ENCODE results near the gene DCP1B.
A peak's percentile ranks its signal among the peaks of the same experiment; 100 is the strongest.
"Not testable (repeated sequence)": the region's sequence is repeated elsewhere in the genome, so short reads cannot be mapped to it uniquely, and the experiment has no call there.

Gene DCP1B

DNA sequence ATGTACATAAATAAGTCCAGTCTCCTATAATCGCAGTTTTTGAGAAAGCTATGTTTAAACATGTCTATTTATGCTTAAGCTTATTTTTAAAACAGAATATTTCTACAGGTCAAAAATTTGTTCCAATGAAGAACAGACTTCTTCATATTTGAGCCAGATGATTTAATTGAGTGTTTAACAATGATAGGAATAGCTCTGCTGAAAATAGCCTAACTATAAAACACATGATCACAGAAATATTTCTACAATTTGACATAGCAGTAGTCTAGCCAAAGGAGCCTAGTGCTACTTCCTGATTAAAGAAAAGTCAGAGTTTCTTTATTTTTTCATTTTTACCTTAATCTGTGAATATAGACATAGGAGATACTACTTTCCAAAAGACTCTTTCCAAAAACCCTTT is 29.4 kb downstream of the DCP1B start:
- DNase-seq, result no peak

DNA sequence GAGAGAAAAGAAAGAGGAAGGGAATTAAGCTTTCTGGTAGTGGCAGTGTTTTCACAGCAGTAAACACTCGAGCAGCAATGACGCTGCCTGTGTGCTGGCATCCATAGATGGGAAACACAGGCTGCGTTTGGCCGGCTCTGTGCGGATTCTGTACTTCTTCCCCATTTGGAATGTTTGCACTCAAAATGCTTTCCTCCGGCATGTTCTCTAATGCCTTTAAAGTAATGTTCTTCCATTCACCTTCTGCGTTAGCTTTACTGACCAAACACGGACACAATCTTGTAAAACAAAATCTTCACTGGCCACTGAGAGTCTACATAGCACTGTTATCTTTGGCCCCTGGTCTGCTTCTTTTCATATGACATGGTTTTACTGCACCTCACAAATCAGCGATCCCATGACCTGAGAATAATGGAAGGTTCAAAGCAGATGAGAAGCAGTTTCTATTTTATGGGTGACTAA is 31.4 kb downstream of the DCP1B start:
- no peak for DNase-seq

DNA sequence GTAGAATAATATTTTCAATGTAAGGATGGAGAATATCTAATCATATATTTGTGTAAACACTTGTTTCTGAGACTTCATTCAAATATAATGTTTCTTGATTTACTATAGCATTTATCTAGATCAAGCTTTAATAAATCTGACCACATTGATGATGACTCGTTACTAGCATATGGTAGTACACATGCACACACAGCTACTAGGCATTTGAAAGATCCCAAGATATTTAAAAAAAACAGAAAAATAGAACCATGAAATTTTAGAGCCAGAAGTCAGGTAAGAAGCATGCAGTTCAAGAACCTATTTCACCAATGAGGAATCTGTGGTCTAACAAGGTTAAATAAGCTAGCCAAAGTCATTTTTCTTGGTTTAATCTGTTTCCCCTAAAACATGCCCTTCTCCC is 32.0 kb downstream of the DCP1B start:
- DNase-seq, result no peak

DNA sequence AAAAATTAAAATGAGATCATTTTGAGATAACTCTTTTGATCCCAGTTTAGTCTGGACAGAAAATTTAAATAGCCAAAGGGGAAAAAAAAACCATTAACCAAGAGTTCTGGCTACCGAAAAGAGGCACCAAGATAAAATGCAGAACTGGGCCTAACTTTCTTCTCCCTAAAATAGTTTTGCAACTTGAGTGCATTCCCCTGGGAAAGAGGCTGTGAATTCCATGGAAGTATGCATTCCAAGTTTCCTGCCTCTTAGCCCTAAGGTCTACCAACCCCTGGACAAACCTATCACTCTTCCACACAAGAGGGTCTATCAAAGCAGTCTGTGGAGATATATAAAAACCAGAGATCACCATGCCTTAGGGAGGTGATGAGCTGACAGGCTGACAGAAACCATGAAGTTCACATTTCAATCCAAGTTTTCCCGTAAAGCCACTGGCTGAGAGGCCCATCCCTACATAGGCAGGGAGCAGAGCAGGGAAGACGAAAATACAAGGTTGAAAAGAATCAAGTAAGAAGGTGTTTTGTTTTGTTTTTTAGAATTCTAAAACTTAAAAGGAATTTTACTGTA is 33.8 kb downstream of the DCP1B start:
- DNase-seq, result no peak

DNA sequence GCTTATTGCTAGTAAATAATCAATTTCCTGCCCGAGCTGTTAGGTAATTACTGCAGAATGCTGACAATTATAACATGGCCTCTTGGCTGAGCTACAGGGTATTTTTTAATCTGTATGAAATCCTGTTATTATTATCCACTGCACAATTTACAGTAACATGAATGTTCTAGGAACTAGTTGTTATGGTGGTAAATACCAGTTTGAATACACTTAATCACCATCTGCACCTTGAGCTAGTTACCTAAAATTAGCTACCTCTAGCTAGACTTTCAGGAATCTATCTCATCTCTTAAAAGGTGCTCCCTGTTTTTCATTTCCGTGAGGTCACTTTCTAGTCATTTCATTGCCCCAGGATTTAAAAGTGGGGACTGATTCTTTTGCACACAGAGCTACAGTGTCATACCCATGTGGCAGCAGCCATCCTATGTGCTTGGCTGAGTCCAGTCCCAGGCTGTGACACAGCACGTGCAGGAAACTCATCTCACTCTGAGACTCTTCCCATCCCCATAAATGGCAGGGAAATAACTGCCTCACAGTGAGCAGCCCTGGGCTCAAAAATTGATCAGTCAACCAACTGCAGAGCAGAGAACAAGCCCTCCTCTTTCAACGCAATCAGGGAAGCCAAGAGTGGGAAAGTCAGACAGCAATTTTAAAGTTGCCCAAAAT is 37.6 kb downstream of the DCP1B start:
- peak in 1 of 2 experiments; percentile 60 for DNase-seq

DNA sequence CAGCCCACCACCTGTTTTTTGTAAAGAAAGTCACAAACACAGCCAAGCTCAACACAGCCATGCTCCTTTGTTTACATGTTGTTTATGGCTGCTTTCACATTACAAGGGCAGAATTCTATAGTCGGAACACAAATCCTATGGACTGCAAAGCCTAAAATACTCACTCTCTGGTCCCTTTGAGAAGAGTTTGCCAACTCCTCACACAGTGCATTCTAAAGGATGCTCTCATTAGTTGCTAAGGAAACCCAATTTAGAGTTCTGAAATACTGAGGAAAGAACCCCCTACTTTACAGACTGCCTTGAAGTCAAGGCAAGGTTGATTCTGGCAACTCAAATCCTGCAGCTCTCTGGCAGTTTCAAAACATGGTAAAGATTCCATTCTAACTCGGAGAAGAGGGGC is 38.3 kb downstream of the DCP1B start:
- no peak for DNase-seq

DNA sequence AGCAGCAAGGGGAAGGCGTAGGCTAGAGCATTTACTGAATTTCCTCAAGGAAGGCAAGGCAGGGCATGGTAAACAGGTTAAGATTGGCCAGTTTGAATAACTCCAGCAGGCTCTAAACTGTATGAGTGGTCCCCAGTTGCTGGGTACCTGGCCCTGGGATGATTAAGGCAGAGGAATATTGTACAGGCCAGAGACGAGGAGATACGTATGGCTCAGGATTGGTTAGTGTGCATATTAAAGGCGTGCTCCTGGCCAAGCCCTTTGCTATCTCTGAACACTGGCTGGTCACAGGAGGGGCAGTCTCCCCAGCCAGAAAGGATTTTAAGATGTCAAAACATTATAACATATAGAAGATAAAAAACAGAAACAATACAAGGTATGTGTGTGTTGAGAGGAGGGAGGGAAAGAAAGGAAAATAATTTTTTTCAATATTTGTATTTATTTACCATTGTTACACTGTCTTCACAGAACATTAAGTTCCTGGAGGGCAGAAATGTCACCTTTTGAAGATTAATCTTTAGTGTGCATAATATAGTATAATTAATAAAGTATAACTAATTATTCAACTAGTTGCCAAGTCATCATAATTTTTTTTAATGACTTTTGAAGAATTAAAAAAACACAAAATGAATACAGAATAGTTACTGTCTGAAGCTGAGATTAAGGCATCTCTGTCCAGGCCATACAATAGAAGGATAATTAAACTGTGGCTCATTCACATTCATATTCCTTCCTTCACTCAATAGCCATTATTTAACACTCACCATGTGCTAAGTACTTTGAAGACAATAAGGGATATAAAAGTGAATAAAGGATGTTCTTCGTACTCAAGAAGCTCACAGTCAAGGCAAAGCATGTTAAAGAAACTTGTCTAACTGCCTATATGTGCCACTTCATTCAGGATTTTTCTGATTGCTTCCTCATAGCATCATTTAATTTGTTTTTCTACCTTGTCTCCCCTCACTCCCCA is 41.9 kb downstream of the DCP1B start:
- DNase-seq, result no peak

DNA sequence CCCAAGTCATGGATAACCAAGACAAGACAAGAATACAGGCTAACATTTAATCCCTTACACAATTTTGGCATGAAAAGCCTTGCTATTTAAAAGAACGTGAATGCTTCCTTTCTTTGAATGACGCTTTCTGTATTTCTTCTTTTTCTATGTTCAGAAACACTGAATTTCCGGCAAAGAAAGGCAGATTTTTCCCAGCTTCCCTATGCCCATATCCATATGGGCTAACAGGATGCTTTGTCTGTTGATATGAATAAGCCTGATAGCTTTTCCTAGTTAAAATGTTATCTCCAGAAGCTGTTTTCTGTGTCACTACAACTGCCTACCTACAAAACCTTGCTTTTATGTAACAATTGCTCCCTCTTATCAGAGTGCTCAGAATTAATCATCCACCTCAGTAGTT is 47.5 kb downstream of the DCP1B start:
- no peak for DNase-seq

DNA sequence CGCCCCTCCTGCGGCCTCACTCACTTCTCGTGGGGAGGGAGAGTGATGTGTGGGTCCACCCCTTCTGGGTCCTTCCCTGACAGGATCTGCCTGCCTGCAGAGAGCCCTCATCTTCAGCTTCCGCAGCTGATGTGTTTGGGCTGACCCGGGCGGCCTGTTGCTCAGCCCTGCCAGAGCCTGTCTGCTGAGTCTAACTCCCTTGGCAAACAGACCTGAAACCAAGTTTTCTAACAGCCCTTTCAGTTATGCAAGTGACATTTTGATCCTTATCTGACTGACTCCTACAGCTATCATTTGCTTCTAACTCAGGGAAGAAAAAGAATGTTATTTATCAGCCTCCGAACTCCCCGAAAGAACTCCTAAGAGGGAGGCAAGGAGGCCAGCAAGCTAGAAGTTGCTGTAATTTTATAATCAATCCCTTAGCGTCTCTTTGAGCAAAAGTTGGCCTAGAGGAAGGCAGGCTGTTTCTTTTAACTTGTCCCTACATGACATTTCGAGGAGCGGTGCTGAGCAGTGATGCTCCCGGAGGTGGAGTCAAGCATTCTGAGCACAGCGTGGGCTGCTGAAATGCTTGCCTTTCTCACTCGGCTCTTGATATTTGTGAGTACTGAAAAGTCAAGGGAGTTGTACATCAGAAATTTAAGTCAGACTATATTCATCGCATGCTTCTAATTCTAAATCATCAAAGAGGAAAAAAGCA is 54.3 kb downstream of the DCP1B start:
- no peak for DNase-seq

DNA sequence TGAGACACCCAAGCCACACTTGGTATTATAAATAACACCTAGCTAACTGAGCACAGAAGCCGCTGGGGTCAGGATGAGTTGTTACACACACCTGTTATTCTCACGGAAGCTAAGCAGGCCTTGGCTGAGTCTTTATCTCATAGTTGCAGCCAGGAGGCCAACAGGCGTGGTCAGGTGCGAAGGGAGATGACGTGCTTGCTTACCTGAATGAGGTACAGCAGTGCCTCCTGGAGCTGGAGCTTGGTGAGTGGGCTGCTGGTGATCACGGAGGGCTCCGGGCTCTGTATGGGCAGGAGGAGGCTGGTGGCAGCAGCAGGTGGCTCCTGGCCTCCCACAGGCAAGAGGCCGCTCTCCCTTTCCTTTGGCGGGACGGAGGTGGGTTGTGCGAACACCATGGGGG is 55.4 kb downstream of the DCP1B start:
- no peak for DNase-seq

DNA sequence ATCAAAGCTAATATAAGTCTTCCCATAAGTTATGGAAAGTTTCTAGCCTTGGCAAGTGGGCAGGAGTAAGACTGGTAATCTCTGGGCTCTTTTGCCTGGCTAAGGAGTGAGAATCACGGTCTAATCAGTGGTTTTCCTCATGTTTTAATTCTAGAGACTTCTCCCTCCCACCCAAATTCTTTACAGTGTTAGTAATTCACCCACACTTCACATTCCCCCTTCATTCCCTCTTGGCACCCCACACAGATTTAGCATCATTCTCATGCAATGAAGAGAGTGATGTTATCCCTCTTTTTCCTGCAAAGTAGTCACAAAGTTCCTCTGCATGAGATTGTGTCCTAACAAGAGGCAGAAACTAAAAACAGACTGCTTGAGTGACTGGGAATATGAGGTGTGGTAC is 57.2 kb downstream of the DCP1B start:
- no peak for DNase-seq

DNA sequence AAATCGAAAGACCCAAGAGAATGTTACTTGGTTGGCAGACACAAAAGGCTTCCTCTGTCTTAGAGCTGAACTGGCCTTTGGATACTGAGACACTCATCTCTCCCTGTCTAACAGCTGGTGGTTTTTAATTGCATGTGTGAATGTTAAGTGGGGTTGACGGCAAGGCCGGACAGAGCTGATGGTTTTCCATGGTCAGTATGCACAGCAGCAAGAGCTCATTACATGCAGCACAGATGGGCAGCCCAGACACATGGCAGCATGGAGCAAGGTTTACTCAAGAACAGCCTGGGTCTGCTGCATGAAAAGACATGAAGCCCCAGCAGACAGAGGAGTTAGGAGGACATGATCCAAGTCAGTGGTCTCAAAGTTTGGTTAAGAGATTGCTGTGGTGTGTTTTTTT is 58.0 kb downstream of the DCP1B start:
- no peak for DNase-seq

DNA sequence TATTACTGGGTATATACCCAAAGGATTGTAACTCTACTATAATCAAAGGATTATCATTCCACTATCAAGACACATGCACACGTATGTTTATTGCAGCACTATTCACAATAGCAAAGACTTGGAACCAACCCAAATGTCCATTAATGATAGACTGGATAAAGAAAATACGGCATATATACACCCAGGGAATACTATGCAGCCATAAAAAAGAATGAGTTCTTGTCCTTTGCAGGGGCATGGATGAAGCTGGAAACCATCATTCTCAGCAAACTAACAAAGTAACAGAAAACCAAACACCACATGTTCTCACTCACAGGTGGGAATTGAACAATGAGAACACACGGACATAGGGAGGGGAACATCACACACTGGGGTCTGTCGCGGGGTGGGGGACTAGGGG is 58.8 kb downstream of the DCP1B start:
- DNase-seq, result not testable (repeated sequence)

DNA sequence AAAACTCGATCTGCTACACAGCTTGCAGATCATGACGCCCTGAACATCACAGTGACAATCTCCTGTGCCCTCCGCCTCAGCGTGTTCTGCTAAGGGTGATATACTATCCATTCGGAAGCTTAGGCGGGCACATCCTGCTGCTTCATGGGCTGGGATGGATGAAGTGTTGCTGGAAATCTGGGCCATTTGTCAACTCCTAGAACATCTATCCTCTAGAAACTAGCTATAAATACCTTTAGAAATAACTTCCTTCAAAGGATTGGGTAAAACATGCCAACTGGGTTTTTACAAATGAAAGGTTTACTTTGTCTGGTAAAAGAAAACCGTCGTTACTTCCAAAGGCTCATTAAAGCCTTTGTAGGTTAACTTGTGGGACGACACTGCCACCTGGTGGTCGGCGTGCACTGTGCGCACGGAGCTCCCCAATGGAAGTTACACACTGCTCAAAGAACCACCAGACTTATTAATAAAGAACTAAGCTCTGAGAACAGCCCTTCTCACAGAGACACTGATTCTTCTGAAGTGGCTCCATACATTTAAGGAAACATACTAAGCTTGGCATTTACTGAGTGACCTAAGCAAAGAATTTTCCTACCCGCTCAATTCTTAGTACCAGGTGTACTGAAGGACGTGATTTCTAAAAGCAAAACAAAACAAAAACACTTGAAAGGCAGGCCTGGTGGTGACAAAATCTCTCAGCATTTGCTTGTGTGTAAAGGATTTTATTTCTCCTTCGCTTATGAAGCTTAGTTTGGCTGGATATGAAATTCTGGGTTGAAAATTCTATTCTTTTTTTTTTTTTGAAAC is 64.3 kb downstream of the DCP1B start:
- DNase-seq, result peak; percentile 74 to 78

DNA sequence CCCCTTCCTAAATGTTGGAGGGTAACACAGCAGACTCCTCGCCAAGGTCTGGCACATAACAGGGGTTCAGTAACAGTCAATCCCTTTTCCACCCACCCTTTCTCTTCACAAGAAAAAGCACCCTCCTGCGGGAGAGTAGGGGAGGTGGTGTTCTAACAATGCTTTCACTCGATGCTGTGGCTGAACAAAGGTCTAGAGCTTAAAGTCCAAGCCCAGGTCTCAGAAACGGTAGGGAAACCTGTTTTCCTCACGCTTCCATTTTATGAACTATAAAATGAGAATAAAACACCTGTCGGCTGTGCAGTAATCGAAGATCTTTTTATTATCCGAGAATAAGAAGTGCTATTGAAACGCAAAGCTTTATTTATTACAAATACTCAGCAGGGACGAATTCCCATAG is 64.9 kb downstream of the DCP1B start:
- no peak for DNase-seq

DNA sequence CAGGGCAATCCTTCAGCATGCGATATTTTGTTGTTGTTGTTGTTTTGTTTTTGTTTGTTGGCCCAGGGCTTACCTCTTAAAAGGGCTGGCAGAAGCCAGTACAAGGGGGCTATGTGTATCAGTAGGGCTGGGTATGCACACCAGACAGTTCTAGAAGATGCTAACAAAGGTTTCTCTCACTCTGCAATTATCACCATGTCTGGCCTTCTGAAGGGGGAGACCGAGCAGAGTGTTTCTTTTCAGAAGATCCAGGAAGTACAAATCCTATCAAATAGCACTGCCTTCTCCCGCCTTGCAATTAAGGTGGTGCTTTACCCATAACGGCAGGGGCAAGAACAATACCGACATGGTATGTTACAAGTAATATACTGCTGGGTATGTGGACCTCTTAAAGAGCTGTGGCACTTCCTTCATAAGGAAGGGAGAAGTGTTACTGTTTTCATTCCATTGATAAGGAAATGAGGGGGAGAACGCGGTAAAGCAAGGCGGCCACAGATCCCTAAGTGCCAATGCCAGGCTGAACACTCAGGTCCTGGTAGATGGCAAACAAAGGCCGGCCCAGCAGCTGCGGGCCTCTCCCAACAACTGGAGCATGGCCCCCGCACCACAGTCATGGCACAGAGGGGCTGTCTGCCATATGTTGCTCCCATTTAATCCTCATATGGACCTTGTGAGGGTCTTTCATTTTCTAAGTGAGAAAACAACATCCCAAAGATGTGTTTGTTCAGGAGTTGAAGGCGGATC is 66.6 kb downstream of the DCP1B start:
- DNase-seq, result no peak

DNA sequence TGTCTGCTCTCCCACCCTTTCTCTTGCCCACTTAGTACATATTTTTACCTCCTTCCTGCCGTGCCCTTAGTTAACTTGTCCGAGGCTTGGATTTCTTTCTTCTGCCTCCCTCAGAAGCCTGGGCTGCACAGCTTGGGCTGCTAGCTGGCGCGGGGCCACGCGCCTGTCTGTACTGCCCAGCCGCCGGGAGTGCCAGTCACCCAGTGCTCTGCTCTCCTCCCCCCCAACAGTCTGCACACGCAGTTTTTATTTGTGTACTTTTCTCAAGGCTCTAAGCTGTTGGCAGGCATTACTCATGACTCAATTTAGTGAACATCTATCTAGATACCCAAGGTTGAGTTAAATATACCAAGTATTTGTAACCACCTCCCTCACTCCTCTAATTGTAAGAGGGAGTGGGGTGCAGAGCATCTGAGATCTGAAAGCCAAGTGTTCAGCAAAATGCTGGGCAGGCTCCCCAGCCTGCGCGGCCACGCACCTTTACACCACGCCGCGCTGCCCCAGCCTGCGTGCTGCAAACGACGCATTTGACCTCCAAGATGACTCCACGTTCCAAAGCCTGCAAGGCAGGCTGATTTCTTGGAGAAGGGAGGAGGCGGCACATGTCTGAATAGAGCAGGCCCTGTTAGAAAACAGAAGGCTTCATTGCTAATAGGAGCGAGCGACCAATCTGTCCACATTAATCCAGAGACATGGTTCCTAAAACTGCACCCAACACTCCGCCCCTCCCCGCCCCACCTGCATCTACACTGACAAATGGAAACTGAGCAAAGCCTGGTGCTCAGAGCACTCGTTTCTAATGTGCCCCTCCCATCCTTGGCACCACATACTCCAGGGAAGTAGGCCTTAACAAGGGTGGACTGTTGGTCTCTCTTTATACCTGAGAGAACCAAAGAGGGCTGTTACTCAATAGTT is 67.6 kb downstream of the DCP1B start:
- peak; percentile 48 to 73 for DNase-seq

DNA sequence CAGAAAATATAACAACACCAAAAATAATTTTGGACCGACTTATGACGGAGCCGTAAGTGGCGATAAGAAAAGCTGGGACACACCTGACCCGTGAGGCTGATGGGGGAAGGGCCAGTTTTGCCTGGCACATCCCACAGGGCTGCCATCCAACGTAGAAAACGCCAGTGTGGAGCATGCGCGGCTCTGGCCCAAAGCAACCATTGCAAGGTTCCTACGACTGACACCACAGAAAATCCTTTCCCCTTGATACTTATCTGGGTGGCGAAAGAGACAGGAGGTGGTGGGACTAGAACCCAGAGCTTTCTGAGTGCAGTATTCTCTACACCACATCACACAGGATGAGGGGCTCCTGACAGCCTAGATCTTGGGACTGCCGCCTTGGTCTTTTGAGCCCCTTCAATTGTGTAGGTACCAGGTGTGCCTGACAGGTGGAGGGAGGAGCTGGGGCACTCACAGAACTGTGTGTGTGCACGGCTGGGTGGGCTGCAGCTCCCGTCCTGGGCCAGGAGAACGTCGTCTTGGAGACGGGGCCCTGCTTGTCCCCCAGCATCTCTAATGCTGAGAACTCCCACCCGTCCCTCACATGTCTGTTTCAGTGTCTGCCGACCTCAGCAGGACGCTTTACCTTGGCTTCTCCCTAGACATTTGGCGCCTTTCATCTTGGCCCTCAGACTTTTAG is 68.4 kb downstream of the DCP1B start:
- DNase-seq, result no peak

DNA sequence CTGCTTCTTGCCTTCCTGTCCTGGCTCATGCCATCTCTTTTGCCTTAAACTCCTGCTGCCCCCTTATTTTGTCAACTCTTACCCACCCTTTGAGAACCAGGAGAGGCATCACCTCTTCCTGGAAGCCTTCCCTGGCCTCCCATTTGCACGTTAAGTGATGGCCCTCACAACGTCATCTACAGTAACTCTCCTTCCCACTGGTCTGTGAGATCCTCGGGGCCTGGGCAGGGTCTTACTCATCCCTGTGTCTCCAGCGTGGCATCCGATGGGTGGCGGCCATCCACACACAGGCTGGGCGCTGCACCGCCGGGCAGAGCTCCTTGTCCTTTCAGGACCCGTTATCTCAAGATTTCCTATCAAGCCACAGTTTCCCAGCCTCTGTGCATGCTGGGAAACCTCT is 69.0 kb downstream of the DCP1B start:
- DNase-seq, result no peak

DNA sequence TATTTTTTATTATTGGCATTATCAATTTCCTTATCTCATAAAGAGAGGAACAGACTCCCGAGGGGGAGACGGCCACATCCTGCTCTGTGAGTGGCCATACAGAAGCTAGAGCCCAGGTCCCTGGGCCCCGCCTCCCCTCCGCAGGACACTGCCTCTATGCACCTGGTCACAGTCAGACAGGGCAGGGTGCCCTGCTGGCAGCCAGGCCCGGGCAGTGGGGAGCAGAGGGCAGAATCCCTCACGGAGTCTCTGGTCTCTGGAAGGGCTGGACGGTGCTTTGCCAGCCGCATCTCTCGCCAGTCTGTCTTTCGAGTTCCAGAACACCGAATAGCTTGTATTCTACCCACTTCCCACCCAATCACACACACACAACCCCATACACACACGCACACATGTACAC is 69.4 kb downstream of the DCP1B start:
- DNase-seq, result no peak
